SJCRH30 (cell line): ENCODE measurements around the gene INTS11. TPM values are rescaled to one million over a fixed set of nuclear protein-coding genes. Genes with fewer than 3 reads are reported as not detected.
"Not testable (repeated sequence)": the region's sequence is repeated elsewhere in the genome, so short reads cannot be mapped to it uniquely, and the experiment has no call there.

Source experiments
- DNase-seq, 2 experiments: peaks; one replicate each; pipeline ENCODE4 v3.0.0-alpha.2; 2015 to 2020
- H3K27ac ChIP-seq: fragments of 250-450 bp; sonication (Bioruptor Pico); 2 replicates; pipeline ENCODE4 v1.5.1; 2020; ENCODE audit warnings: mild to moderate bottlenecking, moderate library complexity
- H3K27me3 ChIP-seq: fragments of 250-450 bp; sonication (Bioruptor Pico); 2 replicates; pipeline ENCODE4 v1.5.1; 2020; ENCODE audit warnings: mild to moderate bottlenecking, moderate library complexity
- H3K36me3 ChIP-seq: fragments of 250-450 bp; sonication (Bioruptor Pico); 2 replicates; pipeline ENCODE4 v1.5.1; 2020; ENCODE audit warnings: mild to moderate bottlenecking, moderate library complexity
- H3K4me1 ChIP-seq: fragments of 250-450 bp; sonication (Bioruptor Pico); 2 replicates; pipeline ENCODE4 v1.5.1; 2020; ENCODE audit warnings: mild to moderate bottlenecking, moderate library complexity
- H3K4me3 ChIP-seq: fragments of 250-450 bp; sonication (Bioruptor Pico); 2 replicates; pipeline ENCODE4 v1.5.1; 2020; ENCODE audit warnings: mild to moderate bottlenecking, moderate library complexity
- H3K9me3 ChIP-seq: fragments of 250-450 bp; sonication (Bioruptor Pico); replicated peaks from 2 replicates; pipeline ENCODE4 v1.5.1; 2020; ENCODE audit warnings: mild to moderate bottlenecking, moderate library complexity
- total RNA-seq: library from RNA; depleted of rRNA; stranded (reverse); fragments of >200 nt; shearing (Covaris generic); gene quantifications from 2 replicates; pipeline ENCODE4 v1.2.3, GENCODE V29; 2014; rRNA removed

The INTS11 gene
- total RNA-seq = 66.0 and 78.7 TPM in 2 replicates

GRCh38 chr1:1324524-1325287 lies at the start of gene INTS11, which contains the start of gene CPTP:
Gene INTS11 (minus strand): TSS chr1:1324660. CDS start chr1:1324608, 52 bp downstream.
Gene CPTP (plus strand): TSS chr1:1324802. CDS start chr1:1326911, 2,109 bp downstream.
- no peaks in the 10 kb centered on the region for H3K27me3 ChIP-seq
- H3K27ac ChIP-seq = peak within 1 kb of the TSS; percentile 60

GRCh38 chr1:1373815-1374588 lies 49.5 kb upstream of the INTS11 start:
- no peak for DNase-seq
- no peaks in the 10 kb centered on the region for H3K9me3 ChIP-seq
- H3K27ac ChIP-seq = peak overlapping the region; percentile 86
- peaks cover 10% of the 10 kb centered on the region for H3K36me3 ChIP-seq
- peaks cover 25% of the 10 kb centered on the region for H3K4me1 ChIP-seq
- no peaks in the 10 kb centered on the region for H3K27me3 ChIP-seq
- H3K4me3 ChIP-seq = peak overlapping the region; percentile 97

More at GRCh38 chr1:1324524-1325287, at the start of gene INTS11, which contains the start of gene CPTP:
- DNase-seq = peak; percentile 96 to 97
- Histone ChIP-seq H3K4me1 (peaks cover 6% of the 10 kb centered on the region; the same call in 1 of the 2 replicates), H3K4me3 (peak within 1 kb of the TSS; percentile 100), H3K9me3 (no peaks in the 10 kb centered on the region), H3K36me3 (no peaks in the 10 kb centered on the region; the same call in 1 of the 2 replicates)

DNA sequence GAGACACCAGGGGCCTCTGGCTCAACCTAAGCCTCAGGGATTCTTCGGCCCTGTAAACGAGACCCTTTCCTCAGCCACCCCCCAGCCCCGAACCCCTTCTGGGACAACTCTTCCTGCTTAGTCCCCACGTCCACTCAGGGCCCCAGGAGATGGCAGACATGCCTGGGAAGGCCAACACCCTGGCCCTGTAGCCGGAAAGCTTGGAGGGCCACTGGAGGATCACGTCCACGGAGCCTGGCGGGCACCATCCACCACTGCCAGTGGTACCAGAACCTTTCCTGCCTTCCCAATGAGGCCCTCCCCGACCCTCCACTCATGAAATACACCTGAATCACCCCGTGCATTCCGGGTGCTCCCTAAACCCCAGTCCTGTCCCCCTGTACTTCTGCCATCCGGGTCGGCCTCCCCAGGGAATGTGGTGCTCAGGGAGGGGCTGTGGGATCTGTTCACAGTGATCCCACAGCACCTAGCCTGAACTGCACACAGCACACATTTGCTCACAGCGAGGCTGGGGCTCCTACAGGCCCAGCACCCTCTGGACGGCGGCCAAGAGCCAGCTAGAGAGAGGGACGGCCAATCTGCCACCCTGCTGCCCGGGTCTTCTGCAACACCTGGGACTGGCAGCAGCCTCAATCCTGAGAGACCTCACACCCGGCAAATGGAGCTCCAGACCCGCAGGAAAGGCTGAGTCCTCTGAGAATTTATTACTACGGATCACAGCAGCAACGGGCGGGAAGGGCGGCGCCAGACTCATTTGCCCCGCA lies 48.8 kb upstream of the INTS11 start:
- no peak overlapping the region; the same call in 1 of the 2 replicates for H3K4me3 ChIP-seq
- peaks cover 10% of the 10 kb centered on the region for H3K36me3 ChIP-seq
- no peak overlapping the region for H3K27ac ChIP-seq
- H3K4me1 ChIP-seq = peaks cover 22% of the 10 kb centered on the region
- DNase-seq = no peak
- no peaks in the 10 kb centered on the region for H3K27me3 ChIP-seq
- H3K9me3 ChIP-seq = no peaks in the 10 kb centered on the region

DNA sequence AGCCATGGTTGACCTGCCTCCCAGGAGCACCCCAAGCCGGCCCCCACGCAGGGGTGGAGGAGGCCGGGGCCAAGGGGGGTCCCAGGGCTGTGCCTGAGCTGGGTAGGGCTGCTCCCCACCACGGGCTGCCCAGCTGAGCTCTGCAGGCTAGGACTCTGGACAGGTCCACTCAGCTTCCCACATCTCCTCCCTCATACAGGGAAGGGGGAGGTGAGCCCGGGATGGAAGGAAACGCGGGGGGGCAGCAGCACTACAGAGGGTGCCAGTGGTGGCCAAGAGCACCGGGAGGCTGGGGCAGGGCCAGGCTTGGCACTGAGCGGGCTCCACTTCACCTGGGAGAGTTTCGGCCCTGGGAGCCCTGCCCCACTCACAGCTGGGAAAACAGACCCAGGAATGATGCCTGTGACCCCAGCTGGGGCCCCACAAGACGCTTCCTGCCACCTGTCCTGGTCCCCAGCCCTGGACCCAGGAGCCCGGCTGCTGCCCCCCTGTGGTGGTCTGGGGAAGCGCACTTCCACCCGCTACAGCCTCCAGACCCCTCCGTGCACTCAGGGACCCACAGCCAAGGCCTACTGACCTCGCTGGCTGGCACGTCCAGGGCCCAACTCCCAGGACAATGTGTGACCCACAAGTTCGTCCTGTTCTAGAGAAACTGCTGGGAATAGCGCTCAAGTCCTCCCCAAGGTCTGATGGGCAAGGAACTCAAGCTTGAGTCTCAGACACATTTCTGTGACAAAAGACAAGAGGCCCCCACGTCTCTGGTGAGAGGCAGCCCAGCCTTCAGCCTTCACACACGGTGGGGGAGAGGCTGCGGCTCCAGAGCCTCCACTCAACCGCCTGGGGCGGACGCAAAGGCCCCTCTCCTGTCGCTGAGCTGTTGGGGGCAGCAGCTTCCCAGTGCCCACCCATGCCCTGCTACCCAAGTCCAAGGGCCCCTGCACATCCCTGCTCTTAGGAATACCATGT lies 47.6 kb upstream of the INTS11 start:
- Histone ChIP-seq H3K27me3 (no peaks in the 10 kb centered on the region), H3K27ac (peak overlapping the region; percentile 52), H3K9me3 (peaks cover 4% of the 10 kb centered on the region), H3K4me1 (peaks cover 22% of the 10 kb centered on the region), H3K36me3 (peaks cover 10% of the 10 kb centered on the region), H3K4me3 (no peak overlapping the region)
- peak; percentile 90 to 95 for DNase-seq

DNA sequence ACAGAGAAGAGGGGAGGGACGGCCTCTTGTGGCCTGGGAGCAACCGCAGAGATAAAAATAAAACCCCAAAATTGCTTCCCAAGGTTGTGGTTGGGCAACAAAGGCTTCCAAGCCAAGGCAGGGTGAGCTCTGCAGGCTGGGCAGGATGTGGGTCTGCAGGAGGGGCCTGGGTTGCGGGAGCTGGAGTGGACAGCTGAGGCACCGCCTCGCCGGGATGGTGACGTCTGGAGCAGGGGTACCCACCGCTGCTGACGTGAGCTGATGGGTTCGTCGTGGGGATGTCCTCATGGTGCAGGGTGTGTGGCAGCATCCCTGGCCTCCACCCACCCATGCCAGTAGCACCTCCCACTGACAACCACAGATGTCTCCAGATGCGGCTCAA lies 46.9 kb upstream of the INTS11 start:
- peak in 1 of 2 experiments; percentile 44 for DNase-seq
- peaks cover 22% of the 10 kb centered on the region for H3K4me1 ChIP-seq
- peak overlapping the region; percentile 52 for H3K27ac ChIP-seq
- no peak overlapping the region for H3K4me3 ChIP-seq
- H3K9me3 ChIP-seq = peaks cover 8% of the 10 kb centered on the region
- H3K36me3 ChIP-seq = peaks cover 10% of the 10 kb centered on the region
- no peaks in the 10 kb centered on the region for H3K27me3 ChIP-seq

DNA sequence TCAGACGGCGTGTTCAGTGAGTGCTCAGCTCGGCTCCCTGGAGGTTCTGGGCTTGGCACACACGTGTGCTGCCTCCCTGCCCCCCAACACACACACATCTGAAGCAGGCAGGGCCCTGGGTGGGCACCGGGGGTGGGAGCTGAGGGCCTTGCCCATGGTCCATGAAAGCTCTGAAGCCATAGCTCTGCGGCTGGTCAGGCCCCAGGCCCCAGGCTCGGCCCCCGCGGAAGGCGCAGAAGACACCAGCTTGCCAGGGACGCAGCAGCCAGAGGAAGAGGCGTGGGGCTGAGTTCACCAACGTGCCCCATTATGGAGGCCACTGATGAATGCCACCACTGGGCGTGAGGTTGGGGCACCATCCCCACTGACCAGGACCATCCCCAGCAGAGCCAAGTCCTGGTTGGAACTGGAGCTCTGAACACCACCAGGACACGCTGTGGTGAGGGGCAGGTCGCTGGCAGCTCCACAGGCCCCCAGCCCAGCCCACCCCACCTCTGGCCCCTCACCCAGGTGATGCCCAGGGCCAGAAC lies 46.4 kb upstream of the INTS11 start:
- Histone ChIP-seq H3K36me3 (peaks cover 12% of the 10 kb centered on the region), H3K4me1 (peaks cover 22% of the 10 kb centered on the region), H3K9me3 (peaks cover 11% of the 10 kb centered on the region), H3K27ac (no peak overlapping the region), H3K4me3 (no peak overlapping the region), H3K27me3 (no peaks in the 10 kb centered on the region)
- DNase-seq = no peak

DNA sequence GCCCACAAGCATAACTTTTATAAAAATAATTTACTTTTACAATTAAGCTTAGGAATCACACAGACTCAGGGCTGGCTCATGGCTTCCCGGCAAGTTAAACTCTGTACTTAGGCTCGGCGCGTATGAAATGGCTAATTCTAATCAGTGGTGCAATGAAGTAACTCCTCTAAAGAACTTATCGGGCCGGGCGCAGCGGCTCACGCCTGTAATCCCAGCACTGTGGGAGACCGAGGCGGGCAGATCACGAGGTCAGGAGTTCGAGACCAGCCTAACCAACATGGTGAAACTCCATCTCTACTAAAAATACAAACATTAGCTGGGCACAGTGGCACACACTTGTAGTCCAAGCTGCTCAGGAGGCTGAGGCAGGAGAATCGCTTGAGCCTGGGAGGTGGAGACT lies 45.6 kb upstream of the INTS11 start:
- peaks cover 12% of the 10 kb centered on the region for H3K36me3 ChIP-seq
- H3K27me3 ChIP-seq, H3K27ac ChIP-seq, DNase-seq, H3K4me3 ChIP-seq: not testable (repeated sequence)
- peaks cover 13% of the 10 kb centered on the region for H3K9me3 ChIP-seq
- peaks cover 22% of the 10 kb centered on the region for H3K4me1 ChIP-seq

GRCh38 chr1:1367315-1367714 lies 42.9 kb upstream of the INTS11 start:
- no peak overlapping the region for H3K4me3 ChIP-seq

GRCh38 chr1:1366699-1367066 lies 42.2 kb upstream of the INTS11 start:
- H3K9me3 ChIP-seq = peaks cover 13% of the 10 kb centered on the region
- H3K4me3 ChIP-seq = no peak overlapping the region
- peaks cover 10% of the 10 kb centered on the region for H3K4me1 ChIP-seq
- DNase-seq = no peak
- no peak overlapping the region for H3K27ac ChIP-seq
- H3K36me3 ChIP-seq = 0 out of 2 replicates have a peak, but pooled peaks cover 4% of the 10 kb centered on the region
- H3K27me3 ChIP-seq = no peaks in the 10 kb centered on the region

More at GRCh38 chr1:1367315-1367714, 42.9 kb upstream of the INTS11 start:
- Histone ChIP-seq H3K27me3 (no peaks in the 10 kb centered on the region), H3K36me3 (0 out of 2 replicates have a peak, but pooled peaks cover 4% of the 10 kb centered on the region), H3K9me3 (peaks cover 13% of the 10 kb centered on the region), H3K4me1 (peaks cover 15% of the 10 kb centered on the region), H3K27ac (no peak overlapping the region)
- no peak for DNase-seq

DNA sequence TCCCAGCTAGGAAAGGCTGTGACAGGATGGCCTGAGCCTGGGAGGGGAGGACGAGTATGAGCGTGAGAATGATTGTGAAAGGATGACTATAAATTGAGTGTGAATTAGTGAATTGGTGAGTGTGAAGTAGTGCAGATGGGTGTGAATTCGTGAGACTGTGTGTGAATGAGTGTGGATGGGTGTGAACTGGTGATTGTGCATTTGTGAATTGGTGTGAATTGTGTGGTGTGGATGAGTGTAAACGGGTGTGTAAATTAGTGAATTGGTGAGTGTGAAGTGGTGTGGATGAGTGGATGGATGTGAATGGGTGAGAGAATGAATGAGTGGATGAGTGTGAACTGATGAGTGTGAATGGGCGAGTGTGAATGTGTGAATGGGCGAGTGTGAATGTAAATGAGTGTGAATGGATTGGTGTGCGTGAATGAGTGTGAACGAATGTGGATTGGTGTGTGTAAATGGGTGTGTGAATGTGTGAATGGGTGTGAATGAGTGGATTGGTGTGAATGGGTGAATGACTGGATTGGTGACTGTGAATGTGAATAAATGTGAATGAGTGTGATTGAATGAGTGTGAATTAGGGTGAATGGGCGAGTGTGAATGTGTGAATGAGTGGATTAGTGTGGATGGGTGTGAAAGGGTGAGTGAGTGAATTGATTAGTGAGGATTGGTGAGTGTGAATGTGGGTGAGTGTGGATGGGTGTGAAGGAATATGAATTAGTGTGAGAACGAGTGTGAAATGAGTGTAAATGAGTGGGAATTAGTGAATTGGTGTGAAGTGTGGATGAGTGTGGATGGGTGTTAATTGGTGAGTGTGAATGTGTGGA lies 41.6 kb upstream of the INTS11 start:
- Histone ChIP-seq H3K4me1 (peaks cover 7% of the 10 kb centered on the region), H3K36me3 (0 out of 2 replicates have a peak, but pooled peaks cover 4% of the 10 kb centered on the region), H3K27ac (no peak overlapping the region), H3K4me3 (no peak overlapping the region), H3K27me3 (no peaks in the 10 kb centered on the region), H3K9me3 (peaks cover 13% of the 10 kb centered on the region)
- no peak for DNase-seq

- Histone ChIP-seq H3K36me3 (0 out of 2 replicates have a peak, but pooled peaks cover 2% of the 10 kb centered on the region), H3K9me3 (peaks cover 13% of the 10 kb centered on the region), H3K27me3 (no peaks in the 10 kb centered on the region), H3K27ac (no peak overlapping the region), H3K4me1 (peaks cover 19% of the 10 kb centered on the region), H3K4me3 (no peak overlapping the region)
- peak in 1 of 2 experiments; percentile 37 for DNase-seq
Measured at GRCh38 chr1:1364266-1364665, 39.8 kb upstream of the INTS11 start.

DNA sequence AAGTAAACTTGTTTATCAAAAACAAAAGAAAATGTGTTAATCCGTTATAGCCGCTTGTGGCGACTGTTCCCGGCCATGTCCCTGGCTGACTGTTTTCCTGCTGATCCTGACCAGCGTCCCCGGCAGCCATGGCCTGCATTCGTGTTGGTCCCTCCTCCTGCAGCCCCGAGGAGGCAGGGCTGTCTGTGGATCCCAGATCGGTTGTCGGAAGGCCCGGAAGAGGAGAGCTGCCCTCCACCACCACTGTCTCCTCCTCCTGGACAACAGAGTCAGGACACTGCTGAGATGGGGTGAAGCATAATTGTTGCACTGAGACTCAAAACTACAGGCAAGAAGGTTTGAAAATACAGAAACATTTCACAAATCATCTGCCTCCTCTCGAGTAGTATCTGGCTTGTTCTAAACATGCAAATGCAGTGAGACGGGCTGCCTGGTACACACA lies 37.5 kb upstream of the INTS11 start:
- H3K9me3 ChIP-seq = peaks cover 9% of the 10 kb centered on the region
- H3K36me3 ChIP-seq = 0 out of 2 replicates have a peak, but pooled peaks cover 2% of the 10 kb centered on the region
- H3K27ac ChIP-seq = no peak overlapping the region
- H3K4me3 ChIP-seq = no peak overlapping the region
- peak; percentile 71 to 74 for DNase-seq
- H3K4me1 ChIP-seq = peaks cover 30% of the 10 kb centered on the region
- H3K27me3 ChIP-seq = no peaks in the 10 kb centered on the region
